Sigmoid colon (tissue), 4 donors: ENCODE data around the gene SPARC.

ENCODE experiments used
- POLR2AphosphoS5 ChIP-seq, 4 donors: sonication (generic); formaldehyde crosslinking; IDR thresholded peaks; one replicate each; pipeline ENCODE4 v1.6.1; 2017; ENCODE audit warnings: antibody characterized with exemption in 4 of 4
- TF ChIP-seq, protein P1 (sequence below), 4 experiments: fragments of 450-650 bp in 3 of 4; fragments of 200-600 bp in 1 of 4; IDR thresholded peaks; one replicate each; pipeline ENCODE4 v1.5.1; 2016 to 2019; ENCODE audit warnings: antibody characterized with exemption in 4 of 4, mild to moderate bottlenecking in 3 of 4, moderate library complexity in 2 of 4

DNA sequence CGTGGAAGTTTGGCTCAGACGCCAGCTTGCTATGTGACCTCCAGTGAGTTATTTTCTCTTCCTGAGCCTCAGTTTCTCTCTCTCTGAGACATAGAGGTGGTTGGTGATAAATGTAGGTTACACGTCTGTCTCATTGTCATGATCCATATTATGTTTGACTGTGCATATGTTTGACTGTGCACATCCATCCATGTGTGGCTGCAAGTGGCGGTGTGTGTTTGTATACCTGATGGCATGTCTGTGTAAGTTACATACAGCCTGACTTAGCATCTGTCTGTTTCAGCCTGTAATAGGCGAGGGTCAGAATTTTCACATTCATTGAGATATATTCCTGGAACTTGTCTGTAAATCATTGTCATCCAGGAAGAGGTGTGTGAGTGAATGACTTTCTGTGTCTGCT is 3.3 kb downstream of the SPARC start:
- TF ChIP-seq POLR2AphosphoS5 (IDR thresholded peaks at IDR 0.05), result no peak
- TF ChIP-seq, protein P1, sequence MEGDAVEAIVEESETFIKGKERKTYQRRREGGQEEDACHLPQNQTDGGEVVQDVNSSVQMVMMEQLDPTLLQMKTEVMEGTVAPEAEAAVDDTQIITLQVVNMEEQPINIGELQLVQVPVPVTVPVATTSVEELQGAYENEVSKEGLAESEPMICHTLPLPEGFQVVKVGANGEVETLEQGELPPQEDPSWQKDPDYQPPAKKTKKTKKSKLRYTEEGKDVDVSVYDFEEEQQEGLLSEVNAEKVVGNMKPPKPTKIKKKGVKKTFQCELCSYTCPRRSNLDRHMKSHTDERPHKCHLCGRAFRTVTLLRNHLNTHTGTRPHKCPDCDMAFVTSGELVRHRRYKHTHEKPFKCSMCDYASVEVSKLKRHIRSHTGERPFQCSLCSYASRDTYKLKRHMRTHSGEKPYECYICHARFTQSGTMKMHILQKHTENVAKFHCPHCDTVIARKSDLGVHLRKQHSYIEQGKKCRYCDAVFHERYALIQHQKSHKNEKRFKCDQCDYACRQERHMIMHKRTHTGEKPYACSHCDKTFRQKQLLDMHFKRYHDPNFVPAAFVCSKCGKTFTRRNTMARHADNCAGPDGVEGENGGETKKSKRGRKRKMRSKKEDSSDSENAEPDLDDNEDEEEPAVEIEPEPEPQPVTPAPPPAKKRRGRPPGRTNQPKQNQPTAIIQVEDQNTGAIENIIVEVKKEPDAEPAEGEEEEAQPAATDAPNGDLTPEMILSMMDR (IDR thresholded peaks at IDR 0.05), result no peak
